ENCODE measurements around the gene TMEM9. TPM values are rescaled to one million over a fixed set of nuclear protein-coding genes. Genes with fewer than 3 reads are reported as not detected.

Gene TMEM9
- total and polyA plus RNA-seq, 2 of the 8 experiments (the other 6 are each of a cell fraction or from before 2014, with no cell fraction given), result 79.9 to 181 TPM

GRCh38 chr1:201198598-201198997, 44.3 kb upstream of the TMEM9 start:
- Histone ChIP-seq H3K36me3 (ENCODE audit: control insufficient read depth in 2 of 4, insufficient read depth in 4 of 4, low read length in 3 of 4) (no peaks in the 10 kb centered on the region), H3K79me1 (ENCODE audit: low read depth, low read length) (no peaks in the 10 kb centered on the region), H3K23me2 (ENCODE audit: low read depth, low read length) (no peaks in the 10 kb centered on the region), H3K14ac (ENCODE audit: insufficient read length) (no peak overlapping the region), H3K4me3 (ENCODE audit: extremely low read depth in 1 of 4, insufficient read depth in 2 of 4, low read depth in 3 of 4, low read length in 4 of 4) (no peak overlapping the region), H3K27ac (ENCODE audit: low read depth, low read length) (no peak overlapping the region), H2BK20ac (ENCODE audit: low read length) (no peak overlapping the region), H3K79me2 (ENCODE audit: control insufficient read depth in 1 of 2, insufficient read depth in 2 of 2, low read length in 2 of 2) (no peaks in the 10 kb centered on the region), H4K20me1 (replicated peaks in 1 of 2; ENCODE audit: control insufficient read depth in 1 of 2, insufficient read depth in 2 of 2, low read length in 2 of 2) (no peaks in the 10 kb centered on the region), H3K4ac (replicated peaks; ENCODE audit: insufficient read length, low read depth, low read length) (no peak overlapping the region), H3K9ac (replicated peaks in 1 of 4; ENCODE audit: extremely low read depth in 1 of 4, low read depth in 3 of 4, low read length in 3 of 4) (no peak overlapping the region), H3K56ac (replicated peaks; ENCODE audit: insufficient read length, low read depth, low read length) (no peak overlapping the region), H4K91ac (replicated peaks; ENCODE audit: insufficient read length, low read length) (no peak overlapping the region), H2BK15ac (ENCODE audit: low read length) (no peak overlapping the region), H2BK5ac (ENCODE audit: low read depth, low read length) (no peak overlapping the region), H3K9me3 (ENCODE audit: insufficient read depth in 2 of 2, low read depth in 1 of 2, low read length in 1 of 2) (no peaks in the 10 kb centered on the region), H3K27me3 (replicated peaks in 1 of 4; ENCODE audit: control insufficient read depth in 3 of 4, extremely low read depth in 1 of 4, insufficient read depth in 3 of 4, low read length in 3 of 4) (no peaks in the 10 kb centered on the region), H3K23ac (ENCODE audit: insufficient read length) (no peak overlapping the region), H4K8ac (ENCODE audit: extremely low read depth, insufficient read depth, low read length) (no peak overlapping the region), H2AFZ (ENCODE audit: low read length) (no peak overlapping the region), H4K5ac (ENCODE audit: insufficient read length, low read depth, low read length) (no peak overlapping the region), H2BK120ac (replicated peaks; ENCODE audit: low read depth, low read length) (no peak overlapping the region), H3K4me1 (replicated peaks in 1 of 4; ENCODE audit: control insufficient read depth in 3 of 4, insufficient read depth in 4 of 4, low read length in 3 of 4) (no peaks in the 10 kb centered on the region), H2BK12ac (ENCODE audit: low read depth, low read length) (no peak overlapping the region), H2AK5ac (ENCODE audit: low read depth, low read length) (no peak overlapping the region), H3K4me2 (ENCODE audit: insufficient read depth in 1 of 2, low read depth in 2 of 2, low read length in 2 of 2) (no peak overlapping the region), H3K18ac (ENCODE audit: extremely low read depth, low read length) (no peak overlapping the region)
- ChIA-PET POLR2A (ENCODE audit: partially characterized antibody) (no interaction called here), CTCF (ENCODE audit: partially characterized antibody) (interaction anchor here (0.6 to 1.6 kb wide), 5 partner anchors 16 to 670 kb away, joined by 3 to 12 read pairs (median 3); no protein-coding TSS in a partner anchor)
- FAIRE-seq, result no peak
- no peak for DNase-seq (ENCODE audit: low read depth in 1 of 2, low spot score in 2 of 2)
- 70% methylated on average over 3 of the region's 3 CpGs; no CpG with 5 or more reads in 1 of the 2 experiments for WGBS, 2 experiments (ENCODE audit: extremely low coverage in 1 of 2, insufficient coverage in 1 of 2, insufficient read length in 1 of 2, insufficient replicate concordance in 2 of 2, low coverage in 1 of 2, low lambda C conversion rate in 2 of 2, missing lambda C conversion rate in 1 of 2)
- TF ChIP-seq GTF2F1 (IDR thresholded peaks at IDR 0.05; ENCODE audit: borderline replicate concordance, low read depth, low read length) (no peak), EP300 (IDR thresholded peaks at IDR 0.05; ENCODE audit: borderline replicate concordance in 1 of 2, low read depth in 2 of 2, low read length in 2 of 2) (no peak), SP2 (IDR thresholded peaks at IDR 0.05; ENCODE audit: low read length) (no peak)
